Body of pancreas (tissue), 4 donors: ENCODE measurements around the gene PPIE. TPM values are rescaled to one million over a fixed set of nuclear protein-coding genes. Genes with fewer than 3 reads are reported as not detected.
A peak's percentile ranks its signal among the peaks of the same experiment; 100 is the strongest.

Experiments used
- ATAC-seq: fragments of 150-250 bp; one replicate; pipeline ENCODE4 v1.9.1; 2016
- DNase-seq, 4 donors: peaks; one replicate each; pipeline ENCODE4 v3.0.0-alpha.2; 2019
- H3K27ac ChIP-seq, 4 donors: fragments of 200-600 bp; sonication (generic); 1 replicate in 3 of 4; 2 replicates in 1 of 4; pipeline versions ENCODE4 v1.5.1 to v1.6.1; 2016 to 2019; ENCODE audit warnings: mild to moderate bottlenecking in 1 of 4, mixed read lengths in 1 of 4, moderate library complexity in 1 of 4
- H3K27me3 ChIP-seq, 2 donors: fragments of 200-600 bp; sonication (generic); one replicate each; pipeline ENCODE4 v1.6.0; 2016; ENCODE audit warnings: mild to moderate bottlenecking in 1 of 2
- H3K36me3 ChIP-seq, 2 donors: fragments of 200-600 bp; sonication (generic); replicated peaks in 1 of 2; 2 replicates each; pipeline ENCODE4 v1.5.1; 2016; ENCODE audit warnings: low read depth in 2 of 2; ENCODE audit not compliant: insufficient read depth in 1 of 2
- H3K4me1 ChIP-seq: fragments of 200-600 bp; sonication (generic); one replicate; pipeline ENCODE4 v1.6.0; 2016
- H3K4me3 ChIP-seq, 2 donors: fragments of 200-600 bp; sonication (generic); 1 replicate in 1 of 2; 2 replicates in 1 of 2; pipeline ENCODE4 v1.5.1; 2016 to 2019
- H3K9me3 ChIP-seq, 3 donors: fragments of 200-600 bp; sonication (generic); 1 replicate in 2 of 3; 2 replicates in 1 of 3; pipeline ENCODE4 v1.5.1; 2016
- POLR2A ChIP-seq, 3 donors: fragments of 450-650 bp; IDR thresholded peaks; one replicate each; pipeline ENCODE4 v1.6.1; 2016; ENCODE audit warnings: antibody characterized with exemption in 3 of 3, mild to moderate bottlenecking in 2 of 3
- WGBS, 2 donors: methylation state at CpG; one replicate each; pipeline ENCODE4 v1.1.5; 2017; 5-methylcytosine and 5-hydroxymethylcytosine counted together
- intact Hi-C: fragments of 100-400 bp; cut with DNase I; formaldehyde crosslinking; loops from one replicate; pipeline ENCODE4 v1.15.1; 2023
- total RNA-seq, 2 donors: library from RNA; depleted of rRNA; stranded (reverse); fragments of >200 nt; gene quantifications; one replicate each; pipeline ENCODE4 v1.1.0, GENCODE V29; 2016
- TF ChIP-seq, protein P1 (sequence below), 7 experiments: fragments of 450-650 bp in 4 of 7; fragments of 200-600 bp in 3 of 7; sonication (generic) in 3 of 7; IDR thresholded peaks; one replicate each; pipeline ENCODE4 v1.5.1; 2016 to 2019; ENCODE audit warnings: antibody characterized with exemption in 7 of 7

The PPIE gene
- total RNA-seq, 2 donors from 2014 or later = 25.9 to 33.6 TPM

DNA sequence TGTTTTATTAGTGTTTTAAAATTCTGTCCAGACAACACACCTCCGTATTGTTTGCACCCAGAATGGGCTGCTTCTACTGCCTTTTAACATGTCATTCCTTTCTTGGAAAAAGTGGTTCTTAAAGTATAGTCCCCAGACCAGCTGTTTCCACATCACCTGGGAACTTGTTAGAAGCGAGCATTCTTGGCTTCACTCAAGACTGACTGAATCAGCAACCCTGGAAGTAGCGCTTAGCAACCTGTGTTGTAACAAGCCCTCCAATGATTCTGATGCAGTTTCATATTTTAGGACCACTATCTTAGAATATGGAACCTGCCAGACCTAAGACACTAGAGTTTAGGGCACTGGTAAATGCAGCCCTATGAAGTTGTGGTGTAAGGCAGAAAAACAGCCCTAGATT, 6.0 kb upstream of the PPIE start:
- Histone ChIP-seq H3K9me3 (no peaks in the 10 kb centered on the region), H3K4me1 (peaks cover 23% of the 10 kb centered on the region), H3K27me3 (no peaks in the 10 kb centered on the region), H3K4me3 (no peak overlapping the region), H3K27ac (peak overlapping the region; percentile 57 to 97 (median 80)), H3K36me3 (no peaks in the 10 kb centered on the region)
- ATAC-seq (peak; percentile 72), DNase-seq (peak; percentile 39 to 71 (median 55))
- WGBS, 2 donors = 16 to 28% methylated on average over 3 of the region's 3 CpGs
- TF ChIP-seq, protein P1, sequence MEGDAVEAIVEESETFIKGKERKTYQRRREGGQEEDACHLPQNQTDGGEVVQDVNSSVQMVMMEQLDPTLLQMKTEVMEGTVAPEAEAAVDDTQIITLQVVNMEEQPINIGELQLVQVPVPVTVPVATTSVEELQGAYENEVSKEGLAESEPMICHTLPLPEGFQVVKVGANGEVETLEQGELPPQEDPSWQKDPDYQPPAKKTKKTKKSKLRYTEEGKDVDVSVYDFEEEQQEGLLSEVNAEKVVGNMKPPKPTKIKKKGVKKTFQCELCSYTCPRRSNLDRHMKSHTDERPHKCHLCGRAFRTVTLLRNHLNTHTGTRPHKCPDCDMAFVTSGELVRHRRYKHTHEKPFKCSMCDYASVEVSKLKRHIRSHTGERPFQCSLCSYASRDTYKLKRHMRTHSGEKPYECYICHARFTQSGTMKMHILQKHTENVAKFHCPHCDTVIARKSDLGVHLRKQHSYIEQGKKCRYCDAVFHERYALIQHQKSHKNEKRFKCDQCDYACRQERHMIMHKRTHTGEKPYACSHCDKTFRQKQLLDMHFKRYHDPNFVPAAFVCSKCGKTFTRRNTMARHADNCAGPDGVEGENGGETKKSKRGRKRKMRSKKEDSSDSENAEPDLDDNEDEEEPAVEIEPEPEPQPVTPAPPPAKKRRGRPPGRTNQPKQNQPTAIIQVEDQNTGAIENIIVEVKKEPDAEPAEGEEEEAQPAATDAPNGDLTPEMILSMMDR (IDR thresholded peaks at IDR 0.05) = no peak
- TF ChIP-seq POLR2A (IDR thresholded peaks at IDR 0.05) = no peak
- intact Hi-C loops = no loop called here

DNA sequence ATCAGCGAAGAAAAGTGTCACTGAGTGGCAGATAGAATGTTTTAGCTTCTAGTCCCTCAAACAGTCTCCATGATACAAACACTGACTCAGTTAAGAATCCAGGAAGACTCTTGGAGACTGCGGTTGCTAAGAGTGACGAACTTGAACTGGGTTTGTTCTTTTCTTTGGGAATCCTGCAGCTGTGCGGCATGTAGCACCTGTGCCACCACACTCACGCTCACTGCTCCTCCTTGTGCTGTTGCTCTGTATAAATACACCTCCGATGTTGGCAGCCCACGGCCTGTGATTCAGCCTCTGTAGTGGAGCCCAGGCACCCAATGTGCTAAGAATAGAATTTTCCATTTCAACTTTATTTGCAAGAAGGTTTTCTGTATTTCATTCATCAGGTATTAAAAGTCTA, 5.5 kb upstream of the PPIE start:
- H3K4me3 ChIP-seq = no peak overlapping the region
- H3K27me3 ChIP-seq = no peaks in the 10 kb centered on the region
- peaks cover 24% of the 10 kb centered on the region for H3K4me1 ChIP-seq
- 15 to 31% methylated on average over 7 of the region's 7 CpGs for WGBS, 2 donors
- peak; percentile 96 for ATAC-seq
- peak overlapping the region; percentile 57 to 97 (median 82) for H3K27ac ChIP-seq
- no peaks in the 10 kb centered on the region for H3K9me3 ChIP-seq
- no peaks in the 10 kb centered on the region for H3K36me3 ChIP-seq
- TF ChIP-seq POLR2A (IDR thresholded peaks at IDR 0.05) = peak in 2 of 3 donors; percentile 64 to 72
- TF ChIP-seq, protein P1 (IDR thresholded peaks at IDR 0.05) = peak in 2 of 7 experiments; percentile 10 to 22
- intact Hi-C loops = no loop called here
- DNase-seq = peak; percentile 92 to 97 (median 96)

DNA sequence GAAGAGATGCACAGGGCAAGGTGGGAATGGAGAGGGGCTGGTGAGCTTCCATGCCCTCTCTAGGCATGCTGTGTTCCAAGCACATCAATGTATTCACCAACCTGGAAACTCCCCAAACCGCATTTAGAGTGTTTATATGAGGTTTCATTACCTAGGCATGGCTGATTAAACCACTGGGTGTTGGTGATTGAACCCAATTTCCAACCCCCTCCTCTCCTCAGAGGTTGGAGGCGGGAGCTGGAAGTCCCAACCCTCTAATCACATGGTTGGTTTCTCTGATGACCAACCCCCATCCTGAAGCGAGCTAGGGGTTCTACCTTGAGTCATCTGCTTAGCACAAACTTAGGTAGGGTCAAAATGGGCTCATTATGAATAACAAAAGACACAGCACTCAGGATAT, 3.0 kb upstream of the PPIE start:
- Histone ChIP-seq H3K9me3 (no peaks in the 10 kb centered on the region), H3K27ac (no peak overlapping the region), H3K4me1 (peaks cover 45% of the 10 kb centered on the region), H3K4me3 (no peak overlapping the region), H3K36me3 (no peaks in the 10 kb centered on the region), H3K27me3 (no peaks in the 10 kb centered on the region)
- 73 to 80% methylated on average over 3 of the region's 3 CpGs for WGBS, 2 donors
- no peak for ATAC-seq
- no peak for DNase-seq
- TF ChIP-seq, protein P1 (IDR thresholded peaks at IDR 0.05) = no peak
- no peak for TF ChIP-seq POLR2A (IDR thresholded peaks at IDR 0.05)
- intact Hi-C loops = no loop called here

DNA sequence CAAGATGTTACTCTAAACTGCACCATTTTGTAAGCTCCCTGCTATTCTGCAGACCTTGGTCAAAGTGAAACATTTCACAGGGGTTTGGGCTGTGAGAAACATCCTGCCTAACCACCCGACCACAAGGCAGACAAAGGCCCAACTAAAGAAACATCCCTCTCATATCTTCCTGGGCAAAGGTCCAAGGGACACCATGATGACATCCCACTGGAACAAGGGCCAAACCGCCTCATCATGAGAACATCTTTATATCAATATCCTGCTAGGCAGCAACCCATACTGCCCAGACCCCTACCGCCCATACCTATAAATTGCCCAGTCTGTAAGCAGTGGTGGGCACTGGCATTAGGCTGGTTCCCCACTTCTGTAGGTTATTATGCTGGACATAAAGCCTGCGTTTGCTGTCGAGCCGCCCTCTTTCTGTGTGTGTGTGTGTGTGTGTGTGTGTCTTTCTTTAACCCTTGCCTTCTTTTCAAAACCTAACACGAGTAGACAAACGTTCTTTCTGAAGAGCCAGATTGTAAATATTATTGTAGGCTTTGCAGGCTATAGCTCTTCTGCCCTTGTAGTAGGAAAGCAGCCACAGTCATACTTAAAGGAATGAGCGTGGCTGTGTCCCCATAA, 1.0 kb upstream of the PPIE start:
- TF ChIP-seq, protein P1 (IDR thresholded peaks at IDR 0.05) = no peak
- TF ChIP-seq POLR2A (IDR thresholded peaks at IDR 0.05) = no peak
- no peak overlapping the region for H3K27ac ChIP-seq
- H3K4me1 ChIP-seq = peaks cover 41% of the 10 kb centered on the region
- 79 to 85% methylated on average over 9 of the region's 9 CpGs for WGBS, 2 donors
- intact Hi-C loops = no loop called here
- no peak overlapping the region for H3K4me3 ChIP-seq
- ATAC-seq = no peak
- no peaks in the 10 kb centered on the region for H3K9me3 ChIP-seq
- H3K36me3 ChIP-seq = peaks cover 7 to 8% of the 10 kb centered on the region in 2 donors
- no peaks in the 10 kb centered on the region for H3K27me3 ChIP-seq
- no peak for DNase-seq
